ENCODE data around the gene ERN1.

- peak; percentile 9 for TF ChIP-seq CTCF (IDR thresholded peaks at IDR 0.05; ENCODE audit: borderline replicate concordance, extremely low read depth, low read length, poor library complexity, severe bottlenecking)
- no peak for TF ChIP-seq EZH2 (IDR thresholded peaks at IDR 0.05; ENCODE audit: borderline replicate concordance, low read depth, low read length, severe bottlenecking)
Measured at GRCh38 chr17:64145375-64145750, 15.4 kb upstream of the ERN1 start.

All from DND-41 (cell line).